ENCODE data around the gene DPP4.

GRCh38 chr2:162099836-162100235 is 25.8 kb upstream of the DPP4 start:
- TF ChIP-seq POLR2AphosphoS5 (IDR thresholded peaks at IDR 0.05) (peak; percentile 70), SMC3 (conservative IDR thresholded peaks at IDR 0.05; ENCODE audit: poor library complexity) (no peak), CTCF (IDR thresholded peaks at IDR 0.05; ENCODE audit: poor library complexity, severe bottlenecking) (no peak), MXI1 (conservative IDR thresholded peaks at IDR 0.05; ENCODE audit: poor library complexity, severe bottlenecking) (no peak), TAF1 (IDR thresholded peaks at IDR 0.05; ENCODE audit: low read depth) (no peak), EP300 (conservative IDR thresholded peaks at IDR 0.05; ENCODE audit: poor library complexity, severe bottlenecking) (peak; percentile 93)

Data from neural cell (in vitro differentiated cells).